NCI-H1105 (cell line): ENCODE results near the gene DNAH3.

ENCODE experiments used
- DNase-seq: peaks from one replicate; lab custom pipeline; 2025; lab: John Stamatoyannopoulos, UW

Gene DNAH3

GRCh38 chr16:20883554-20884239 is 266.9 kb downstream of the DNAH3 start:
- no peak for DNase-seq
